NB4 (cell line): ENCODE data around the gene PTPRK.

ENCODE experiments used
- DNase-seq: peaks from one replicate; pipeline ENCODE4 v3.0.0; 2010; ENCODE audit warnings: low read depth
- H3K4me3 ChIP-seq: one replicate; pipeline ENCODE4 v1.5.1; 2011; ENCODE audit warnings: mild to moderate bottlenecking, low read depth, low read length, moderate library complexity
- MYC ChIP-seq: IDR thresholded peaks from 2 replicates; pipeline ENCODE4 v1.6.1; 2011; ENCODE audit warnings: low read depth, low read length
- POLR2A ChIP-seq: IDR thresholded peaks from 2 replicates; pipeline ENCODE4 v1.6.1; 2011; ENCODE audit warnings: mild to moderate bottlenecking; ENCODE audit not compliant: insufficient read length; ENCODE audit errors: extremely low read depth
- TF ChIP-seq, protein P1 (sequence below): IDR thresholded peaks from one replicate; pipeline ENCODE4 v1.5.1; 2012; ENCODE audit warnings: low read depth, low read length
- TF ChIP-seq, protein P2 (sequence below): IDR thresholded peaks from 2 replicates; pipeline ENCODE4 v1.6.1; 2011; ENCODE audit warnings: low read depth, low read length

Gene PTPRK

DNA sequence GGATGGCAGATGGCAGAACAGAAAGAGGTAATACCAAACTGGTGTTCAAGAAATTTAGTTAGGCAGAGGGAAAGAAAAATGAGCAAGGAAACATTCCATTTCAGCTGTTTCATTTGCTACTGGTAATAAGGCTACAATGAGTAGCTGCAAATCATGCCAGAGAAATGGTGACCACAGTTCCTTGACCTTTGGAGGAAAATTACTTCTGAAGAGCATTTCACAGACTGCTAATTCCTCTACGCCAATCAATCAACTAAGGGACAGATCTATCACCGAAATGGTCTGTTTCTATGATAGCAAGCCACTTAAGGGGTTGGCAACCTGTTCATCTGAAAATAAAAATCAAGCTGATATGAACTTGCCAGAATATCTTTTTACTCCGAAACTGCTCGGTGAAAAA is 119.5 kb downstream of the PTPRK start:
- DNase-seq = no peak
- no peak overlapping the region for H3K4me3 ChIP-seq
- TF ChIP-seq, protein P1, sequence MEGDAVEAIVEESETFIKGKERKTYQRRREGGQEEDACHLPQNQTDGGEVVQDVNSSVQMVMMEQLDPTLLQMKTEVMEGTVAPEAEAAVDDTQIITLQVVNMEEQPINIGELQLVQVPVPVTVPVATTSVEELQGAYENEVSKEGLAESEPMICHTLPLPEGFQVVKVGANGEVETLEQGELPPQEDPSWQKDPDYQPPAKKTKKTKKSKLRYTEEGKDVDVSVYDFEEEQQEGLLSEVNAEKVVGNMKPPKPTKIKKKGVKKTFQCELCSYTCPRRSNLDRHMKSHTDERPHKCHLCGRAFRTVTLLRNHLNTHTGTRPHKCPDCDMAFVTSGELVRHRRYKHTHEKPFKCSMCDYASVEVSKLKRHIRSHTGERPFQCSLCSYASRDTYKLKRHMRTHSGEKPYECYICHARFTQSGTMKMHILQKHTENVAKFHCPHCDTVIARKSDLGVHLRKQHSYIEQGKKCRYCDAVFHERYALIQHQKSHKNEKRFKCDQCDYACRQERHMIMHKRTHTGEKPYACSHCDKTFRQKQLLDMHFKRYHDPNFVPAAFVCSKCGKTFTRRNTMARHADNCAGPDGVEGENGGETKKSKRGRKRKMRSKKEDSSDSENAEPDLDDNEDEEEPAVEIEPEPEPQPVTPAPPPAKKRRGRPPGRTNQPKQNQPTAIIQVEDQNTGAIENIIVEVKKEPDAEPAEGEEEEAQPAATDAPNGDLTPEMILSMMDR = no peak
- TF ChIP-seq POLR2A (no peak), MYC (no peak)
- TF ChIP-seq, protein P2, sequence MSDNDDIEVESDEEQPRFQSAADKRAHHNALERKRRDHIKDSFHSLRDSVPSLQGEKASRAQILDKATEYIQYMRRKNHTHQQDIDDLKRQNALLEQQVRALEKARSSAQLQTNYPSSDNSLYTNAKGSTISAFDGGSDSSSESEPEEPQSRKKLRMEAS = no peak

DNA sequence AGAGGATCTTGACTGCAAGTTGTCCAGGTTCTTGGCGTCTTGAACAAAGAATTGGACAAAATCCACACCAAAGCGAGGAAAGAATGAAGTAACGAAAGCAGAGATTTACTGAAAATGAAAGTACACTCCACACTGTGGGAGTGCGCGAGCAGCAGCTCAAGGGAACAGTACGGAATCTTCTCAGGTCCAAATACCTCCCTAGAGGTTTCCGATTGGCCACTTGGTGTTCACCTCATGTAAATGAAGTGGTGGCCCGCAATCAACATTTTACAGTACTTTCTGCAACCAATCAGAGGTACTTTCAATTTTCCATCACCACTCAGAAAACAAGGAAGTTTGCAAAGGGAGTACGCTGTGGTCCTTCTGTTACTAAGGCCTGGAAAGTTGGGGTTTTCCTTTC is 122.4 kb downstream of the PTPRK start:
- TF ChIP-seq POLR2A = no peak
- no peak for TF ChIP-seq MYC
- TF ChIP-seq, protein P2 = no peak
- TF ChIP-seq, protein P1 = no peak
- no peak for DNase-seq
- no peak overlapping the region for H3K4me3 ChIP-seq

DNA sequence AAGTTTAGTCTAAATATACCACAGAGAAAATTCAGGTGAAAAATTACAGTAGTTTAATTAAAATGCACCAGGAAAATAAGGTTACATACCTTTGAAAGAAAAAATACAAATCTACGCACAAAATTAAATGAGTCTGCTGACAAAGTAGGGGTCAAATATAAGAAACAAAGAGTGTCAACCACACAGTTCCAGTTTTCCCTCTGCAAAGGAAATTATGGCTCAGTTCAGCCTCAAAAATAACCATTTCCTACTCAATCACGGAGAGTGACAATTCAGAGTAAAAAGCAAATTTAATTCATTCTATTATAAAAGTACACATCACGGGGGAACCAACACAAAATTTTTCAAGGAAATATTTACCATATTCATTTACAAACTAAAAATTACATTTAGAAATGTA is 124.8 kb downstream of the PTPRK start:
- no peak overlapping the region for H3K4me3 ChIP-seq
- DNase-seq = no peak
- TF ChIP-seq POLR2A (no peak), MYC (no peak)
- TF ChIP-seq, protein P1 = no peak
- TF ChIP-seq, protein P2 = no peak

DNA sequence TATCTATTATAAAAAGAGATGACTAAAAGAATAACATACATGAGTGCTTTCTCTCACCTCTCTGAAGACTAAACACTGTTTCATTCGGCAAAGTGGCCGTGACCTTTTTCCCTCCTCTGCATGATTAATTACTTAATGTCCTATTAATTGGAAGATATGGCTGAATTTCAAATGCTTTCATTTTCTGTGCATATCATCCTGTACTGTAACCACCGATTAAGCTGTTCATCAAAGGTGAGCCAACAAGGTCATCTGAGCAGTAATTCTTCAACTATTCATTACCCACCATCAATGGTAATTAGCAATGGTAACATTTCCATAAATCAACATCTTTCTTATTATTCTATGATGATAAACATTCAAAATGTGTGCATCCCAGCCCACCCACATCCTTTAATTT is 125.2 kb downstream of the PTPRK start:
- TF ChIP-seq, protein P2 = no peak
- DNase-seq = no peak
- H3K4me3 ChIP-seq = no peak overlapping the region

DNA sequence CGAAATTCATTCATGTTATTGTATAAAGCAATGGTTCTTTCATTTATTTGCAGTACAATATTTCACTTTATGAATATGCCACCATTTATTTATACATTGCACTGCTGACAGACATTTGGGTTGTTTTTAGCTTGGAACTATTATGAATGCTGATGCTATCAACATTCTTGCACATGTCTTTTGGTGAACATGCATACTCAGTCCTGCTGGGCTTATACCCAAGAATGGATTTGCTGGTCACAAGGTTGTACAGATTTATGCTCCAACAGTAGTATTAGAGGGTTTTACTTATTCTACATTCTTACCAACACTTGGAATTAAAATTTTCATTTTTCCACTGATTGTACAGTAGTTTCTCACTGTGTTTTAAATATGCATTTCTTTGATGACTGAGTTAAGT is 126.2 kb downstream of the PTPRK start:
- TF ChIP-seq, protein P1 = no peak
- TF ChIP-seq POLR2A = no peak
- TF ChIP-seq, protein P2 = no peak
- TF ChIP-seq MYC = no peak
- no peak for DNase-seq
- H3K4me3 ChIP-seq = no peak overlapping the region

DNA sequence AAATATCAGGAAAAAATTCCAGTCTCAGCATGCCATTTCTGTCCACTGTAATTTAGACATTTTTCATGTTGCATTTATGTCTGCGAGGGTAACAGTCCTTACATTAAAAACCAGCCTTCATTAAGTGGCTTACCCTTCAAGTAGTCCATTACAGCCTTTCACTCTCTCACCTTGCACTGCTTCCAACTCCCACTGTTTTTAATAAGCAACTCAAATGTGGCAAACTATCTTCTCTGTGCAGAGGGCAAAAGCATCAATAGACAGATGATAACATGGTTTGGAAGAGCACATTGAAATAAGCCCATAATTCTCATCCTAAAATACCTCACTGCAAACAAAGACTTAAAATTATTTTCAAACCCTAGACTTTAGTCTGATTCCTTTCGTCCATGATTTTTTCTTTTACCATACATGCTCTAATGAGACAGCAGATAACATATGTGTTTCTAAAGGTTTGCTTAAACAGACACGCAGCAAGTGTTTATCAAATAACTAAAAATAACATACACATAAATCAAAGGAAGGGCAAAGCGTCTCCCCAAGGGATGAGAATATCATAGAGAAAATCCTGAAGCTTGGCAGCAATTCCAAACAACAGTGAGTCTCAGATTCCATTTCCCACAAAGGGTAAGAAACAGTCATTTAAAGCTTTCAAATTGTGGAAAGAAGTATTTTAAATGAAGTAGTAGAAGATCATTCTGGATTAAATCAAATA is 130.4 kb downstream of the PTPRK start:
- no peak for DNase-seq

More for the DNA sequence above, 130.4 kb downstream of the PTPRK start:
- no peak overlapping the region for H3K4me3 ChIP-seq
- TF ChIP-seq MYC = no peak
- TF ChIP-seq, protein P2 = no peak
